HepG2 (cell line): Measurements from ENCODE around the gene NDUFB10. TPM values are rescaled to one million over a fixed set of nuclear protein-coding genes. Genes with fewer than 3 reads are reported as not detected.
A peak's percentile ranks its signal among the peaks of the same experiment; 100 is the strongest.

Experiments
- AKNA ChIP-seq: sonication (generic); formaldehyde crosslinking; IDR thresholded peaks from 2 replicates; pipeline ENCODE4 v1.4.0; 2020; ENCODE audit warnings: missing genetic modification reagents, borderline replicate concordance
- HNF1B ChIP-seq: sonication (generic); formaldehyde crosslinking; IDR thresholded peaks from 2 replicates; pipeline ENCODE4 v1.5.1; 2020; ENCODE audit warnings: mild to moderate bottlenecking, moderate library complexity, missing genetic modification reagents
- MED8 ChIP-seq: sonication (generic); formaldehyde crosslinking; IDR thresholded peaks from 2 replicates; pipeline ENCODE4 v1.8.1; 2023; ENCODE audit warnings: mild to moderate bottlenecking, missing genetic modification reagents; ENCODE audit not compliant: insufficient replicate concordance
- MXD3 ChIP-seq: IDR thresholded peaks from 2 replicates; pipeline ENCODE4 v1.6.1; 2016; ENCODE audit warnings: mild to moderate bottlenecking, missing biosample characterization, missing genetic modification reagents
- MXD4 ChIP-seq: IDR thresholded peaks from 2 replicates; pipeline ENCODE4 v1.6.1; 2016; ENCODE audit warnings: mild to moderate bottlenecking, missing biosample characterization, missing genetic modification reagents
- NBN ChIP-seq: fragments of 450-650 bp; conservative IDR thresholded peaks from 2 replicates; pipeline ENCODE4 v1.6.1; 2017
- PAX8 ChIP-seq: sonication (generic); formaldehyde crosslinking; IDR thresholded peaks from 2 replicates; pipeline ENCODE4 v1.8.0; 2022; ENCODE audit warnings: mild to moderate bottlenecking, missing genetic modification reagents, borderline replicate concordance
- POLR2AphosphoS2 ChIP-seq: IDR thresholded peaks from 2 replicates; pipeline ENCODE4 v1.6.1; 2011; ENCODE audit warnings: low read depth, low read length, improper control_type of control experiment
- TARDBP ChIP-seq: sonication (generic); formaldehyde crosslinking; IDR thresholded peaks from 2 replicates; pipeline ENCODE4 v1.8.0; 2022; ENCODE audit warnings: mild to moderate bottlenecking, missing genetic modification reagents
- TEAD3 ChIP-seq: optimal IDR thresholded peaks from 2 replicates; pipeline ENCODE3; 2016; ENCODE audit warnings: borderline replicate concordance
- THRA ChIP-seq: sonication (generic); formaldehyde crosslinking; IDR thresholded peaks from 2 replicates; pipeline ENCODE4 v1.4.0; 2020; ENCODE audit warnings: missing genetic modification reagents, borderline replicate concordance
- TRIM24 ChIP-seq: sonication (generic); formaldehyde crosslinking; IDR thresholded peaks from 2 replicates; pipeline ENCODE4 v1.8.0; 2022; ENCODE audit warnings: mild to moderate bottlenecking, missing genetic modification reagents
- ZIK1 ChIP-seq: sonication (generic); formaldehyde crosslinking; IDR thresholded peaks from 2 replicates; pipeline ENCODE4 v1.5.0; 2020; ENCODE audit warnings: mild to moderate bottlenecking, low read depth, missing genetic modification reagents, borderline replicate concordance
- ZNF513 ChIP-seq: sonication (generic); formaldehyde crosslinking; conservative IDR thresholded peaks from 2 replicates; pipeline ENCODE4 v1.5.0; 2020; ENCODE audit warnings: missing genetic modification reagents
- ZNF558 ChIP-seq: sonication (generic); formaldehyde crosslinking; IDR thresholded peaks from 2 replicates; pipeline ENCODE4 v1.9.0; 2022; ENCODE audit warnings: mild to moderate bottlenecking, missing genetic modification reagents, borderline replicate concordance
- ZNF616 ChIP-seq: sonication (generic); formaldehyde crosslinking; IDR thresholded peaks from 2 replicates; pipeline ENCODE4 v1.5.0; 2020; ENCODE audit warnings: low read depth, mild to moderate bottlenecking, missing genetic modification reagents
- ZNF724P ChIP-seq: sonication (generic); formaldehyde crosslinking; IDR thresholded peaks from 2 replicates; pipeline ENCODE4 v1.8.0; 2022; ENCODE audit warnings: missing genetic modification reagents, borderline replicate concordance
- ZNF879 ChIP-seq: sonication (generic); formaldehyde crosslinking; IDR thresholded peaks from 2 replicates; pipeline ENCODE4 v1.8.1; 2023; ENCODE audit warnings: missing genetic modification reagents
- ZSCAN31 ChIP-seq: sonication (generic); formaldehyde crosslinking; IDR thresholded peaks from 2 replicates; pipeline ENCODE4 v1.5.0; 2020; ENCODE audit warnings: low read depth, mild to moderate bottlenecking, missing genetic modification reagents
- polyA plus RNA-seq, 8 experiments: library from polyadenylated mRNA; depleted of rRNA in 3 of 8; stranded (reverse) in 7 of 8; unstranded in 1 of 8; fragments of >200 nt; fragmentation: Illumina TruSeq in 4 of 8; extraction: Trizol in 4 of 8; gene quantifications; 2 replicates each; pipeline versions ENCODE4 v1.2.1 to v1.2.3, GENCODE V29; 2011 to 2016; ENCODE audit warnings: low read depth in 4 of 8, missing spikeins in 1 of 8, mixed read lengths in 1 of 8; ENCODE audit not compliant: insufficient read depth in 1 of 8
- total RNA-seq, 5 experiments: library from RNA; depleted of rRNA; stranded (reverse); fragments of >200 nt; fragmentation: Illumina TruSeq; extraction: Trizol; gene quantifications; 2 replicates each; pipeline ENCODE4 v1.2.3, GENCODE V29; 2016; ENCODE audit warnings: low read depth in 1 of 5

The NDUFB10 gene
- total and polyA plus RNA-seq, 2 of the 13 experiments (the other 11 are each of a cell fraction or from before 2014, with no cell fraction given), result 68.6 to 157 TPM

GRCh38 chr16:1959269-1960039, at the start of gene NDUFB10 (continued):
- TF ChIP-seq MXD4 (CRISPR knock-in tag) (peak; percentile 80), PAX8 (CRISPR knock-in tag) (no peak), NBN (no peak), TRIM24 (no peak), TARDBP (CRISPR knock-in tag) (no peak), HNF1B (CRISPR knock-in tag) (peak; percentile 28; the same call in 1 of the 2 replicates), MED8 (no peak), ZSCAN31 (peak; percentile 92), ZNF513 (CRISPR knock-in tag) (no peak), POLR2AphosphoS2 (no peak), THRA (CRISPR knock-in tag) (0 out of 2 replicates have a peak, but pooled peaks have one; percentile 27), MXD3 (peak; percentile 76; the same call in 1 of the 2 replicates), TEAD3 (CRISPR knock-in tag) (no peak), ZNF724P (CRISPR knock-in tag) (peak; percentile 25; the same call in 1 of the 2 replicates), ZNF879 (CRISPR knock-in tag) (no peak), ZNF616 (CRISPR knock-in tag) (0 out of 2 replicates have a peak, but pooled peaks have one; percentile 37), ZNF558 (CRISPR knock-in tag) (peak; percentile 57; the same call in 1 of the 2 replicates), ZIK1 (CRISPR knock-in tag) (0 out of 2 replicates have a peak, but pooled peaks have one; percentile 61), AKNA (CRISPR knock-in tag) (no peak)
